Tibial nerve (tissue), 4 donors: ENCODE measurements around the gene NPW.

Experiments used
- CTCF ChIP-seq, 5 experiments: fragments of 200-600 bp in 3 of 5; fragments of 450-650 bp in 2 of 5; sonication (generic) in 3 of 5; IDR thresholded peaks; one replicate each; pipeline ENCODE4 v1.5.1; 2016 to 2019; ENCODE audit warnings: antibody characterized with exemption in 5 of 5, mild to moderate bottlenecking in 3 of 5, moderate library complexity in 2 of 5
- EP300 ChIP-seq, 2 donors: sonication (generic); formaldehyde crosslinking; IDR thresholded peaks; one replicate each; pipeline ENCODE4 v1.6.1; 2017; ENCODE audit warnings: antibody characterized with exemption in 2 of 2, mild to moderate bottlenecking in 1 of 2
- POLR2A ChIP-seq, 2 donors: fragments of 450-650 bp; IDR thresholded peaks; one replicate each; pipeline ENCODE4 v1.6.1; 2017; ENCODE audit warnings: antibody characterized with exemption in 2 of 2, mild to moderate bottlenecking in 2 of 2, moderate library complexity in 2 of 2

DNA sequence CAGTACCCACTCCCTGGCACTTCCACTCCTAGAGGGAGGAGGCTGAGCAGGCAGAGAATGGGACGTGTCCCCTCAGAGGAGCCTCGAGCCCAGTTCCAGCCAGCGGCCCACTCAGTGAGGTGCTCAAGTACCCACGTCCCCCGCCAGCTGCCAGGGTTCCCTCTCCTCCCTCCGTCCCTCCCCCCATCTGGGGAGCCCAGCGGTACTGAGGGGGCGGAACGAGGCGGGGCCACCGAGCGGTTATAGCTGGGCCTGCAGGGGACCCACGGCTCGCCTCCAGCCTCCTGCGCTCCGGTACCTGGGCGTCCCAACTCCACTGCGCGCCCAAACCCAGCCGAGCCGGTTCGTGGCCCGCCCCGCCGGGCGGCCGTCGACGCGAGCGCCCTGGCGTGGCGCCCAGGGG lies at the start of gene NPW:
- TF ChIP-seq POLR2A (IDR thresholded peaks at IDR 0.05) (no peak), CTCF (IDR thresholded peaks at IDR 0.05) (no peak), EP300 (IDR thresholded peaks at IDR 0.05) (no peak)
